DOHH2 (cell line): ENCODE results near the gene CDH6.

Experiments used
- CTCF ChIP-seq: fragments of 200-600 bp; sonication (generic); IDR thresholded peaks from one replicate; pipeline ENCODE4 v1.5.1; 2014; ENCODE audit warnings: antibody characterized with exemption, mild to moderate bottlenecking, low read depth, low read length; ENCODE audit not compliant: poor library complexity, severe bottlenecking
- EZH2phosphoT487 ChIP-seq: fragments of 200-600 bp; sonication (generic); IDR thresholded peaks from 2 replicates; pipeline ENCODE4 v1.6.1; 2017; ENCODE audit warnings: borderline replicate concordance, mild to moderate bottlenecking, antibody characterized with exemption, low read length, moderate library complexity, mixed read lengths

- TF ChIP-seq CTCF, result no peak
- no peak for TF ChIP-seq EZH2phosphoT487
These were observed 110.2 kb downstream of the CDH6 start for GRCh38 chr5:31303688-31304087.
